GM12878 (cell line): ENCODE results near the gene NEK7. TPM values are rescaled to one million over a fixed set of nuclear protein-coding genes. Genes with fewer than 3 reads are reported as not detected.

Source experiments
- ATAC-seq: fragments of 200-7000 bp; cut with Tn5 transposase; 3 replicates; pipeline ENCODE4 v1.9.1; 2020; ENCODE audit warnings: mild to moderate bottlenecking, moderate library complexity
- BruUV-seq: library from RNA; stranded (reverse); fragments of 400-500 nt; replicated peaks from 2 replicates; lab custom pipeline; 2021; lab: Mats Ljungman, UMichigan
- CTCF ChIA-PET: fragments of 300-600 bp; sonication (Branson Sonifier 250); formaldehyde crosslinking; extraction: SDS; loops from one replicate; lab custom pipeline; 2021; ENCODE audit warnings: inconsistent platforms; lab: Yijun Ruan, JAX
- POLR2A ChIA-PET: fragments of 350-600 bp; formaldehyde crosslinking; extraction: SDS; loops from one replicate; lab custom pipeline; 2021; ENCODE audit warnings: inconsistent platforms; lab: Charles Lee
- RAD21 ChIA-PET: fragments of 300-600 bp; sonication (Branson Sonifier 250); formaldehyde crosslinking; loops from one replicate; lab custom pipeline; 2023; ENCODE audit warnings: antibody characterized with exemption; ENCODE audit not compliant: unreplicated experiment; lab: Charles Lee
- SMC1A ChIA-PET: fragments of 300-600 bp; sonication (Branson Sonifier 250); formaldehyde crosslinking; loops from one replicate; lab custom pipeline; 2023; ENCODE audit not compliant: unreplicated experiment, uncharacterized antibody; lab: Charles Lee
- DNase-seq: peaks from one replicate; pipeline ENCODE4 v3.0.0-alpha.2; 2011; ENCODE audit warnings: low read depth, low spot score
- FAIRE-seq: peaks from 3 replicates; lab custom pipeline; 2011; peaks lifted over from hg19 to GRCh38; lab: Jason Lieb, UNC
- H2AFZ ChIP-seq: 2 replicates; pipeline ENCODE4 v1.6.0; 2011; ENCODE audit warnings: low read depth, low read length, control low read depth; ENCODE audit not compliant: control insufficient read depth
- H3K27ac ChIP-seq: 2 replicates; pipeline ENCODE4 v1.5.1; 2011; ENCODE audit warnings: control low read depth; ENCODE audit not compliant: control insufficient read depth, insufficient read depth
- H3K27me3 ChIP-seq, 2 experiments: replicated peaks in 1 of 2; 2 replicates each; pipeline versions ENCODE4 v1.6.0 to v1.6.1; 2011; ENCODE audit warnings: low read length in 1 of 2; ENCODE audit not compliant: control insufficient read depth in 2 of 2, insufficient read depth in 2 of 2
- H3K36me3 ChIP-seq, 2 experiments: 2 replicates each; pipeline ENCODE4 v1.5.1; 2011; ENCODE audit warnings: low read length in 1 of 2; ENCODE audit not compliant: control insufficient read depth in 2 of 2, insufficient read depth in 2 of 2
- H3K4me1 ChIP-seq: 2 replicates; pipeline ENCODE4 v1.6.1; 2011; ENCODE audit warnings: mild to moderate bottlenecking, low read length, moderate library complexity, mixed read lengths; ENCODE audit not compliant: control insufficient read depth, insufficient read depth
- H3K4me2 ChIP-seq: 2 replicates; pipeline ENCODE4 v1.6.0; 2011; ENCODE audit warnings: control low read depth; ENCODE audit not compliant: control insufficient read depth, insufficient read depth
- H3K4me3 ChIP-seq: fragments of 200-600 bp; sonication (generic); 2 replicates; pipeline ENCODE4 v1.5.1; 2016
- H3K79me2 ChIP-seq: 2 replicates; pipeline ENCODE4 v1.6.0; 2011; ENCODE audit warnings: low read length; ENCODE audit not compliant: control insufficient read depth, insufficient read depth
- H3K9ac ChIP-seq: 2 replicates; pipeline ENCODE4 v1.8.0; 2011; ENCODE audit warnings: low read length, control low read depth, mixed read lengths; ENCODE audit not compliant: control insufficient read depth, insufficient read depth
- H3K9me3 ChIP-seq: replicated peaks from 3 replicates; pipeline ENCODE4 v1.5.1; 2011; ENCODE audit warnings: mild to moderate bottlenecking, low read length; ENCODE audit not compliant: control insufficient read depth, insufficient read depth
- H4K20me1 ChIP-seq: 2 replicates; pipeline ENCODE4 v1.6.0; 2011; ENCODE audit not compliant: control insufficient read depth, insufficient read depth
- ATF3 ChIP-seq: IDR thresholded peaks from 2 replicates; pipeline ENCODE4 v1.6.1; 2011; ENCODE audit warnings: low read depth, mild to moderate bottlenecking, low read length, moderate library complexity, borderline replicate concordance; ENCODE audit errors: extremely low read depth
- BCLAF1 ChIP-seq: fragments of 450-650 bp; IDR thresholded peaks from 2 replicates; pipeline ENCODE4 v1.6.1; 2017; ENCODE audit warnings: antibody characterized with exemption, mild to moderate bottlenecking, moderate library complexity
- CHD4 ChIP-seq: fragments of 200-600 bp; sonication (generic); IDR thresholded peaks from 2 replicates; pipeline ENCODE4 v1.6.1; 2016; ENCODE audit warnings: mild to moderate bottlenecking
- CUX1 ChIP-seq: IDR thresholded peaks from 2 replicates; pipeline ENCODE4 v1.6.1; 2012; ENCODE audit warnings: improper control_type of control experiment, low read depth, low read length; ENCODE audit not compliant: insufficient replicate concordance
- KDM1A ChIP-seq: fragments of 200-600 bp; sonication (generic); IDR thresholded peaks from 2 replicates; pipeline ENCODE4 v1.6.1; 2016; ENCODE audit warnings: borderline replicate concordance
- MEF2A ChIP-seq: IDR thresholded peaks from 2 replicates; pipeline ENCODE4 v1.6.1; 2011; ENCODE audit warnings: low read depth, mild to moderate bottlenecking, low read length, moderate library complexity; ENCODE audit not compliant: insufficient read depth
- NR2C2 ChIP-seq: IDR thresholded peaks from 2 replicates; pipeline ENCODE4 v1.6.1; 2011; ENCODE audit warnings: borderline replicate concordance, low read depth; ENCODE audit not compliant: control insufficient read depth, insufficient read length
- PAX8 ChIP-seq: fragments of 450-650 bp; IDR thresholded peaks from 2 replicates; pipeline ENCODE4 v1.6.1; 2017; ENCODE audit warnings: mild to moderate bottlenecking, moderate library complexity
- SMAD5 ChIP-seq: IDR thresholded peaks from 2 replicates; pipeline ENCODE4 v1.6.1; 2016; ENCODE audit warnings: antibody characterized with exemption, low read depth
- TCF12 ChIP-seq: IDR thresholded peaks from 2 replicates; pipeline ENCODE4 v1.6.1; 2011; ENCODE audit warnings: low read depth, mild to moderate bottlenecking, low read length
- ZNF207 ChIP-seq: fragments of 450-650 bp; IDR thresholded peaks from 2 replicates; pipeline ENCODE4 v1.6.1; 2014; ENCODE audit warnings: antibody characterized with exemption, mild to moderate bottlenecking, borderline replicate concordance
- ZNF24 ChIP-seq: fragments of 450-650 bp; IDR thresholded peaks from 2 replicates; pipeline ENCODE4 v1.6.1; 2017; ENCODE audit warnings: antibody characterized with exemption, mild to moderate bottlenecking
- WGBS: methylation state at CpG from one replicate; pipeline ENCODE4 v1.1.6; 2016; ENCODE audit warnings: low lambda C conversion rate; ENCODE audit not compliant: insufficient replicate concordance, insufficient coverage; ENCODE audit errors: missing lambda C conversion rate; 5-methylcytosine and 5-hydroxymethylcytosine counted together
- in situ Hi-C: fragments of 300-500 bp; cut with MboI; formaldehyde crosslinking; loops from 9 replicates; pipeline ENCODE4 v1.14.3; 2018; ENCODE audit warnings: mixed read lengths
- intact Hi-C: fragments of 100-400 bp; cut with micrococcal nuclease; formaldehyde crosslinking; loops from one replicate; pipeline ENCODE4 v1.14.2; 2022; ENCODE audit not compliant: unreplicated experiment
- polyA plus RNA-seq, 11 experiments: library from polyadenylated mRNA; depleted of rRNA in 4 of 11; unstranded in 6 of 11; stranded (reverse) in 5 of 11; fragments of >200 nt; fragmentation: Nextera tagmentation in 4 of 11; fragmentation: Illumina TruSeq in 1 of 11; extraction: Ambion mirVana in 4 of 11; extraction: Trizol in 1 of 11; gene quantifications; 1 replicate in 1 of 11; 2 replicates in 10 of 11; pipeline versions ENCODE4 v1.2.1 to v1.2.3, GENCODE V29; 2011 to 2016; ENCODE audit warnings: inconsistent platforms in 2 of 11, missing spikeins in 2 of 11, low read depth in 1 of 11
- total RNA-seq, 4 experiments: library from RNA; depleted of rRNA in 3 of 4; stranded (reverse); fragments of >200 nt in 3 of 4; fragmentation: Illumina TruSeq in 1 of 4; extraction: Trizol in 1 of 4; gene quantifications; 2 replicates each; pipeline versions ENCODE4 v1.2.1 to v1.2.3, GENCODE V29; 2013 to 2021

The NEK7 gene
- total and polyA plus RNA-seq, 10 of the 15 experiments (the other 5 are each of a cell fraction or from before 2014, with no cell fraction given) = 9.4 to 77.7 (median 24.0) TPM

- Histone ChIP-seq H3K27me3 (no peaks in the 10 kb centered on the region), H4K20me1 (no peaks in the 10 kb centered on the region), H3K4me3 (no peak overlapping the region), H3K4me2 (no peak overlapping the region), H3K27ac (no peak overlapping the region), H3K36me3 (no peaks in the 10 kb centered on the region), H2AFZ (peak overlapping the region; percentile 7; the same call in 1 of the 2 replicates), H3K4me1 (no peaks in the 10 kb centered on the region), H3K79me2 (no peaks in the 10 kb centered on the region), H3K9ac (no peak overlapping the region), H3K9me3 (no peaks in the 10 kb centered on the region)
- CTCF ChIA-PET = no interaction called here
- WGBS = 3% methylated on average over 3 of the region's 3 CpGs
- DNase-seq (no peak), ATAC-seq (peak; percentile 45; the same call in 2 of the 3 replicates), FAIRE-seq (no peak)
- SMC1A ChIA-PET = interaction anchor here (1.0 kb wide), 1 partner anchor 212 kb away, joined by 3 read pairs; no protein-coding TSS in a partner anchor
- intact Hi-C loops = no loop called here
- BruUV-seq = no TSS peak
- no peak for TF ChIP-seq TCF12
- no peak for TF ChIP-seq NR2C2
- no peak for TF ChIP-seq ATF3
- TF ChIP-seq CUX1 = no peak
- no peak for TF ChIP-seq CHD4
- no peak for TF ChIP-seq MEF2A
- no peak for TF ChIP-seq BCLAF1
- TF ChIP-seq ZNF207 = no peak
- no peak for TF ChIP-seq PAX8
- no peak for TF ChIP-seq ZNF24
- TF ChIP-seq SMAD5 = no peak
- TF ChIP-seq KDM1A = no peak
- in situ Hi-C loops = no loop called here
- RAD21 ChIA-PET = interaction anchor here (0.6 kb wide), 1 partner anchor 26 kb away, joined by 3 read pairs; no protein-coding TSS in a partner anchor
- POLR2A ChIA-PET = no interaction called here
Measured at GRCh38 chr1:198143797-198144196, 13.0 kb upstream of the NEK7 start.
